Measurements from ENCODE around the gene CTDNEP1.

CTDNEP1 gene

GRCh38 chr17:7238420-7239090 lies 13.0 kb downstream of the CTDNEP1 start:
- peak overlapping the region; percentile 86 for H3K4me3 ChIP-seq (ENCODE audit: insufficient read length, low read depth)
- DNase-seq (ENCODE audit: low read depth, low spot score): no peak
- no peaks in the 10 kb centered on the region for H3K9me3 ChIP-seq (ENCODE audit: insufficient read depth, low read length)
- peaks cover 9% of the 10 kb centered on the region for H3K4me1 ChIP-seq (ENCODE audit: insufficient read depth, insufficient read length)
- peak overlapping the region; percentile 98 for H3K9ac ChIP-seq (ENCODE audit: insufficient read length, low read depth)
- peaks cover 42% of the 10 kb centered on the region for H3K36me3 ChIP-seq (ENCODE audit: insufficient read depth, insufficient read length, low read length)
- no peak for TF ChIP-seq ZNF274 (IDR thresholded peaks at IDR 0.05; ENCODE audit: low read depth, low read length)
- no peak for TF ChIP-seq YY1 (IDR thresholded peaks at IDR 0.05; ENCODE audit: insufficient read depth, insufficient read length)
- no peak for TF ChIP-seq SUZ12 (IDR thresholded peaks at IDR 0.05; ENCODE audit: extremely low read depth, insufficient read depth, insufficient read length)
- no peaks in the 10 kb centered on the region for H3K27me3 ChIP-seq (ENCODE audit: insufficient read depth, insufficient read length)

GRCh38 chr17:7237761-7238419 lies 13.6 kb downstream of the CTDNEP1 start:
- H3K4me3 ChIP-seq (ENCODE audit: insufficient read length, low read depth): peak overlapping the region; percentile 86
- no peaks in the 10 kb centered on the region for H3K9me3 ChIP-seq (ENCODE audit: insufficient read depth, low read length)
- peak overlapping the region; percentile 86 for H3K9ac ChIP-seq (ENCODE audit: insufficient read length, low read depth)
- TF ChIP-seq YY1 (IDR thresholded peaks at IDR 0.05; ENCODE audit: insufficient read depth, insufficient read length) (no peak), ZNF274 (IDR thresholded peaks at IDR 0.05; ENCODE audit: low read depth, low read length) (no peak), SUZ12 (IDR thresholded peaks at IDR 0.05; ENCODE audit: extremely low read depth, insufficient read depth, insufficient read length) (no peak)
- DNase-seq (ENCODE audit: low read depth, low spot score): no peak
- peaks cover 42% of the 10 kb centered on the region for H3K36me3 ChIP-seq (ENCODE audit: insufficient read depth, insufficient read length, low read length)
- H3K27me3 ChIP-seq (ENCODE audit: insufficient read depth, insufficient read length): no peaks in the 10 kb centered on the region
- H3K4me1 ChIP-seq (ENCODE audit: insufficient read depth, insufficient read length): peaks cover 9% of the 10 kb centered on the region

GRCh38 chr17:7237266-7237760 lies 14.2 kb downstream of the CTDNEP1 start:
- Histone ChIP-seq H3K9me3 (ENCODE audit: insufficient read depth, low read length) (no peaks in the 10 kb centered on the region), H3K4me3 (ENCODE audit: insufficient read length, low read depth) (peak overlapping the region; percentile 86), H3K4me1 (ENCODE audit: insufficient read depth, insufficient read length) (peaks cover 10% of the 10 kb centered on the region), H3K9ac (ENCODE audit: insufficient read length, low read depth) (peak overlapping the region; percentile 80), H3K27me3 (ENCODE audit: insufficient read depth, insufficient read length) (no peaks in the 10 kb centered on the region), H3K36me3 (ENCODE audit: insufficient read depth, insufficient read length, low read length) (peaks cover 42% of the 10 kb centered on the region)
- no peak for DNase-seq (ENCODE audit: low read depth, low spot score)
- TF ChIP-seq SUZ12 (IDR thresholded peaks at IDR 0.05; ENCODE audit: extremely low read depth, insufficient read depth, insufficient read length): no peak
- no peak for TF ChIP-seq ZNF274 (IDR thresholded peaks at IDR 0.05; ENCODE audit: low read depth, low read length)
- no peak for TF ChIP-seq YY1 (IDR thresholded peaks at IDR 0.05; ENCODE audit: insufficient read depth, insufficient read length)

- no peak overlapping the region for H3K4me3 ChIP-seq (ENCODE audit: insufficient read length, low read depth)
- DNase-seq (ENCODE audit: low read depth, low spot score): no peak
- H3K36me3 ChIP-seq (ENCODE audit: insufficient read depth, insufficient read length, low read length): peaks cover 43% of the 10 kb centered on the region
- no peak overlapping the region for H3K9ac ChIP-seq (ENCODE audit: insufficient read length, low read depth)
- H3K27me3 ChIP-seq (ENCODE audit: insufficient read depth, insufficient read length): no peaks in the 10 kb centered on the region
- TF ChIP-seq SUZ12 (IDR thresholded peaks at IDR 0.05; ENCODE audit: extremely low read depth, insufficient read depth, insufficient read length) (no peak), YY1 (IDR thresholded peaks at IDR 0.05; ENCODE audit: insufficient read depth, insufficient read length) (no peak), ZNF274 (IDR thresholded peaks at IDR 0.05; ENCODE audit: low read depth, low read length) (no peak)
- no peaks in the 10 kb centered on the region for H3K9me3 ChIP-seq (ENCODE audit: insufficient read depth, low read length)
- peaks cover 12% of the 10 kb centered on the region for H3K4me1 ChIP-seq (ENCODE audit: insufficient read depth, insufficient read length)
Observed at GRCh38 chr17:7236808-7237207, 14.7 kb downstream of the CTDNEP1 start.

GRCh38 chr17:7235693-7236665 lies 15.6 kb downstream of the CTDNEP1 start:
- Histone ChIP-seq H3K4me1 (ENCODE audit: insufficient read depth, insufficient read length) (peaks cover 12% of the 10 kb centered on the region), H3K36me3 (ENCODE audit: insufficient read depth, insufficient read length, low read length) (peaks cover 42% of the 10 kb centered on the region), H3K9me3 (ENCODE audit: insufficient read depth, low read length) (no peaks in the 10 kb centered on the region), H3K4me3 (ENCODE audit: insufficient read length, low read depth) (no peak overlapping the region), H3K9ac (ENCODE audit: insufficient read length, low read depth) (peak overlapping the region; percentile 13), H3K27me3 (ENCODE audit: insufficient read depth, insufficient read length) (no peaks in the 10 kb centered on the region)
- no peak for DNase-seq (ENCODE audit: low read depth, low spot score)
- TF ChIP-seq YY1 (IDR thresholded peaks at IDR 0.05; ENCODE audit: insufficient read depth, insufficient read length) (no peak), SUZ12 (IDR thresholded peaks at IDR 0.05; ENCODE audit: extremely low read depth, insufficient read depth, insufficient read length) (no peak)

- Histone ChIP-seq H3K36me3 (ENCODE audit: insufficient read depth, insufficient read length, low read length) (peaks cover 49% of the 10 kb centered on the region), H3K27me3 (ENCODE audit: insufficient read depth, insufficient read length) (no peaks in the 10 kb centered on the region)
Observed at GRCh38 chr17:7234083-7234951, 17.2 kb downstream of the CTDNEP1 start, which contains the start of gene DVL2. Gene DVL2 (minus strand): TSS chr17:7234517. CDS start chr17:7234262, 255 bp downstream.

More at GRCh38 chr17:7234083-7234951, 17.2 kb downstream of the CTDNEP1 start, which contains the start of gene DVL2:
- no peaks in the 10 kb centered on the region for H3K9me3 ChIP-seq (ENCODE audit: insufficient read depth, low read length)
- H3K4me3 ChIP-seq (ENCODE audit: insufficient read length, low read depth): peak within 1 kb of the TSS; percentile 71
- DNase-seq (ENCODE audit: low read depth, low spot score): peak; percentile 80
- peaks cover 10% of the 10 kb centered on the region for H3K4me1 ChIP-seq (ENCODE audit: insufficient read depth, insufficient read length)
- H3K9ac ChIP-seq (ENCODE audit: insufficient read length, low read depth): peak within 1 kb of the TSS; percentile 79
- no peak for TF ChIP-seq SUZ12 (IDR thresholded peaks at IDR 0.05; ENCODE audit: extremely low read depth, insufficient read depth, insufficient read length)
- TF ChIP-seq YY1 (IDR thresholded peaks at IDR 0.05; ENCODE audit: insufficient read depth, insufficient read length): no peak
